OCI-LY7 (cell line): ENCODE results near the gene UBE2H. TPM values are rescaled to one million over a fixed set of nuclear protein-coding genes. Genes with fewer than 3 reads are reported as not detected.
A peak's percentile ranks its signal among the peaks of the same experiment; 100 is the strongest.

Experiments
- BruUV-seq: library from RNA; stranded (reverse); fragments of 400-500 nt; replicated peaks from 2 replicates; lab custom pipeline; 2021; lab: Mats Ljungman, UMichigan
- CTCF ChIA-PET: fragments of 300-600 bp; sonication (Branson Sonifier 250); formaldehyde crosslinking; loops from one replicate; lab custom pipeline; 2022; ENCODE audit warnings: antibody characterized with exemption; ENCODE audit not compliant: unreplicated experiment; lab: Charles Lee
- POLR2A ChIA-PET: fragments of 300-600 bp; sonication (Branson Sonifier 250); formaldehyde crosslinking; loops from one replicate; lab custom pipeline; 2022; ENCODE audit warnings: antibody characterized with exemption; lab: Charles Lee
- DNase-seq: peaks from one replicate; pipeline ENCODE4 v3.0.0-alpha.2; 2015; ENCODE audit warnings: low spot score
- H2AFZ ChIP-seq: fragments of 200-600 bp; sonication (generic), shearing (Covaris generic); 2 replicates; pipeline ENCODE4 v1.6.1; 2014; ENCODE audit warnings: mild to moderate bottlenecking, antibody characterized with exemption, low read length, moderate library complexity
- H3K27ac ChIP-seq: fragments of 200-600 bp; sonication (generic); 2 replicates; pipeline ENCODE4 v1.5.1; 2014; ENCODE audit warnings: mixed run types, low read depth, mild to moderate bottlenecking, moderate library complexity, low read length, inconsistent platforms; ENCODE audit not compliant: poor library complexity, severe bottlenecking
- H3K36me3 ChIP-seq: fragments of 200-600 bp; sonication (generic); 2 replicates; pipeline ENCODE4 v1.6.1; 2014; ENCODE audit warnings: mild to moderate bottlenecking, antibody characterized with exemption, low read length, moderate library complexity, mixed read lengths; ENCODE audit not compliant: insufficient read depth
- H3K4me1 ChIP-seq: fragments of 200-600 bp; sonication (generic); 2 replicates; pipeline ENCODE4 v1.5.1; 2014; ENCODE audit warnings: mild to moderate bottlenecking, low read length; ENCODE audit not compliant: insufficient read depth, poor library complexity, severe bottlenecking
- H3K4me2 ChIP-seq: fragments of 200-600 bp; sonication (generic); 2 replicates; pipeline ENCODE4 v1.6.1; 2014; ENCODE audit warnings: mild to moderate bottlenecking, low read length
- H3K4me3 ChIP-seq: fragments of 200-600 bp; sonication (generic); 2 replicates; pipeline ENCODE4 v1.5.1; 2014; ENCODE audit warnings: mild to moderate bottlenecking, low read depth, low read length; ENCODE audit not compliant: poor library complexity, severe bottlenecking
- H3K79me2 ChIP-seq: fragments of 200-600 bp; sonication (generic); 2 replicates; pipeline ENCODE4 v1.6.1; 2016; ENCODE audit warnings: low read depth, mild to moderate bottlenecking, low read length, moderate library complexity, mixed read lengths; ENCODE audit not compliant: insufficient read depth
- H3K9me2 ChIP-seq: fragments of 200-600 bp; sonication (generic); 2 replicates; pipeline ENCODE4 v1.6.1; 2016; ENCODE audit warnings: mild to moderate bottlenecking, low read length, mixed read lengths; ENCODE audit not compliant: insufficient read depth
- H3K9me3 ChIP-seq: fragments of 200-600 bp; sonication (generic); 2 replicates; pipeline ENCODE4 v1.6.1; 2014; ENCODE audit warnings: mild to moderate bottlenecking, mixed run types, low read length, mixed read lengths
- H4K20me1 ChIP-seq: fragments of 200-600 bp; sonication (generic); 2 replicates; pipeline ENCODE4 v1.6.1; 2014; ENCODE audit warnings: mild to moderate bottlenecking, antibody characterized with exemption, low read length, moderate library complexity, mixed read lengths; ENCODE audit not compliant: insufficient read depth
- EZH2phosphoT487 ChIP-seq: fragments of 200-600 bp; sonication (generic); IDR thresholded peaks from 2 replicates; pipeline ENCODE4 v1.6.1; 2018; ENCODE audit warnings: low read depth, borderline replicate concordance, mild to moderate bottlenecking, mixed run types, antibody characterized with exemption, low read length, moderate library complexity, mixed read lengths
- intact Hi-C: fragments of 100-400 bp; cut with micrococcal nuclease; formaldehyde crosslinking; loops from one replicate; pipeline ENCODE4 v1.10.0; 2022; ENCODE audit not compliant: unreplicated experiment
- total RNA-seq, 2 experiments: library from RNA; depleted of rRNA in 1 of 2; stranded (reverse); fragments of >200 nt in 1 of 2; shearing (Covaris generic) in 1 of 2; gene quantifications; 2 replicates each; pipeline ENCODE4 v1.2.3, GENCODE V29; 2014 to 2022
- TF ChIP-seq, protein P1 (sequence below): fragments of 200-600 bp; sonication (generic); conservative IDR thresholded peaks from 2 replicates; pipeline ENCODE4 v1.5.1; 2014; ENCODE audit warnings: mild to moderate bottlenecking, antibody characterized with exemption, low read length, moderate library complexity, mixed read lengths

UBE2H gene
- total RNA-seq, 2 experiments from 2014 or later = 12.7 to 35.3 TPM

DNA sequence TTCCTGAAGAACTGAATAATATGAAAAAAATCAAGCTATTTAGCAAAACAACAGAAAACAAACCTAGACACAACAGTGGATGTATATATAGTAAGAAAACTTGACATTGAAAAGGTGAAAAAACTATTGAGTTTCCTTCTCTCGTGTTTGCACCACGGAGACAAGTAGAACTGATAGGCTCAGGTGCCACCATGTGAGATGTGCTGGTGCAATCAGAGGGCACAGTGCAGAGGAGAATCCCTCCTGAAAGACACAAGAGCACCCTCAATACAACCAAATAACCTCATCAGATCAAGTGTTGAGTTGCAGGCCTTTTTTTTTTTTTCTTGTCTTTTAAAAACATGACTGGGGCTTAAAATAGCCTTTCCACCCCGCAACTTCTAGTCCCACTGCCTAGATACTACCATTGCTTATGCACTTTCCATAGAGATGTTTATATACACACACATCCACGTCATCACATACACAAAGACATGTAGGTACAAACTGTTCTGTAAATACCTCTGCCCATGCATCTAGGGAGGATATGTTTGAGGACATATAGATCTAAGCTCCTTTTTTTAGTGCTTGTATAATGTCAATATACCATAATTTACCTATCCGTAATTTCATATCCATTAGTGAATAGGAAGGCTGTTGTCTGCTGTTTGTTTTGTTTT lies 54.1 kb downstream of the UBE2H start:
- no peak overlapping the region for H2AFZ ChIP-seq
- H3K4me3 ChIP-seq = no peak overlapping the region
- H4K20me1 ChIP-seq = peaks cover 6% of the 10 kb centered on the region
- no TSS peak for BruUV-seq
- no peak overlapping the region for H3K27ac ChIP-seq
- H3K36me3 ChIP-seq = no peaks in the 10 kb centered on the region
- TF ChIP-seq EZH2phosphoT487 = no peak
- TF ChIP-seq, protein P1, sequence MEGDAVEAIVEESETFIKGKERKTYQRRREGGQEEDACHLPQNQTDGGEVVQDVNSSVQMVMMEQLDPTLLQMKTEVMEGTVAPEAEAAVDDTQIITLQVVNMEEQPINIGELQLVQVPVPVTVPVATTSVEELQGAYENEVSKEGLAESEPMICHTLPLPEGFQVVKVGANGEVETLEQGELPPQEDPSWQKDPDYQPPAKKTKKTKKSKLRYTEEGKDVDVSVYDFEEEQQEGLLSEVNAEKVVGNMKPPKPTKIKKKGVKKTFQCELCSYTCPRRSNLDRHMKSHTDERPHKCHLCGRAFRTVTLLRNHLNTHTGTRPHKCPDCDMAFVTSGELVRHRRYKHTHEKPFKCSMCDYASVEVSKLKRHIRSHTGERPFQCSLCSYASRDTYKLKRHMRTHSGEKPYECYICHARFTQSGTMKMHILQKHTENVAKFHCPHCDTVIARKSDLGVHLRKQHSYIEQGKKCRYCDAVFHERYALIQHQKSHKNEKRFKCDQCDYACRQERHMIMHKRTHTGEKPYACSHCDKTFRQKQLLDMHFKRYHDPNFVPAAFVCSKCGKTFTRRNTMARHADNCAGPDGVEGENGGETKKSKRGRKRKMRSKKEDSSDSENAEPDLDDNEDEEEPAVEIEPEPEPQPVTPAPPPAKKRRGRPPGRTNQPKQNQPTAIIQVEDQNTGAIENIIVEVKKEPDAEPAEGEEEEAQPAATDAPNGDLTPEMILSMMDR = no peak
- POLR2A ChIA-PET = no interaction called here
- no peaks in the 10 kb centered on the region for H3K9me3 ChIP-seq
- peak overlapping the region; percentile 18; the same call in 1 of the 2 replicates for H3K4me2 ChIP-seq
- H3K79me2 ChIP-seq = no peaks in the 10 kb centered on the region
- H3K9me2 ChIP-seq = no peaks in the 10 kb centered on the region
- intact Hi-C loops = no loop called here
- peaks cover 2% of the 10 kb centered on the region for H3K4me1 ChIP-seq
- CTCF ChIA-PET = no interaction called here
- DNase-seq = no peak

DNA sequence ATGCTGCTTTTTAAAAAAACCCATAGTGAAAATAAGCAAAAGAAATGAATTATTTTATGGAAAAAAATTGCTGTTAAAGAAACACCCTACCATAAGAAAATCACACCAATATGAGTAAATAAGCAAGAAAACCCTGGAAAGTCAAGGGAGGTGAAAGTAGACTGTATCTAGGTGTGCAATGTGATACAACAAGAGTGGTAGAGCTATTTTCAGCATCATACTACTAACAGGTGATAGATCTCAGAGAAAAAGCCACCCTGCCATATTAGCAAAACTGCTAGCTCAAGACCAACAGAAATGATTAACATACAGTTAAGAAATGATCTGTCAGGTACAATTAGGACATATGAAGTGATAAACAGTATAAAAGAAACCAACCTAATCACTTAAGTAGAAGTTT lies 54.8 kb downstream of the UBE2H start:
- ChIA-PET CTCF (no interaction called here), POLR2A (interaction anchor here (0.7 kb wide), 1 partner anchor 530 kb away, joined by 3 read pairs; no protein-coding TSS in a partner anchor)
- no peaks in the 10 kb centered on the region for H3K79me2 ChIP-seq
- no peaks in the 10 kb centered on the region for H3K36me3 ChIP-seq
- H4K20me1 ChIP-seq = no peaks in the 10 kb centered on the region; the same call in 1 of the 2 replicates
- H3K4me2 ChIP-seq = peak overlapping the region; percentile 18; the same call in 1 of the 2 replicates
- no TSS peak for BruUV-seq
- H3K9me3 ChIP-seq = no peaks in the 10 kb centered on the region
- TF ChIP-seq, protein P1 = no peak
- TF ChIP-seq EZH2phosphoT487 = no peak
- no peak overlapping the region for H3K27ac ChIP-seq
- H3K9me2 ChIP-seq = no peaks in the 10 kb centered on the region
- H3K4me1 ChIP-seq = no peaks in the 10 kb centered on the region
- H3K4me3 ChIP-seq = no peak overlapping the region
- H2AFZ ChIP-seq = no peak overlapping the region
- intact Hi-C loops = no loop called here
- DNase-seq = no peak
